Gastroesophageal sphincter (tissue), 4 donors: Measurements from ENCODE around the gene LDLRAD4. TPM values are rescaled to one million over a fixed set of nuclear protein-coding genes. Genes with fewer than 3 reads are reported as not detected.

Experiments
- ATAC-seq: fragments of 150-250 bp; one replicate; pipeline ENCODE4 v1.9.1; 2016; ENCODE audit warnings: mild to moderate bottlenecking, moderate library complexity
- H3K27ac ChIP-seq, 4 donors: fragments of 200-600 bp; sonication (generic) in 3 of 4; 1 replicate in 3 of 4; 2 replicates in 1 of 4; pipeline ENCODE4 v1.5.1; 2016 to 2019
- H3K27me3 ChIP-seq: fragments of 200-600 bp; sonication (generic); one replicate; pipeline ENCODE4 v1.5.1; 2019
- H3K36me3 ChIP-seq, 2 donors: fragments of 200-600 bp; sonication (generic); one replicate each; pipeline ENCODE4 v1.5.1; 2019; ENCODE audit warnings: control low read depth in 1 of 2
- H3K4me1 ChIP-seq, 3 donors: fragments of 200-600 bp; sonication (generic); 1 replicate in 2 of 3; 2 replicates in 1 of 3; pipeline ENCODE4 v1.5.1; 2016 to 2019; ENCODE audit warnings: control low read depth in 2 of 3
- H3K4me3 ChIP-seq, 2 donors: fragments of 200-600 bp; sonication (generic); one replicate each; pipeline ENCODE4 v1.5.1; 2019; ENCODE audit warnings: mild to moderate bottlenecking in 1 of 2, moderate library complexity in 1 of 2
- H3K9me3 ChIP-seq, 3 donors: fragments of 200-600 bp; sonication (generic); one replicate each; pipeline ENCODE4 v1.5.1; 2017 to 2019; ENCODE audit warnings: control low read depth in 2 of 3
- EP300 ChIP-seq: sonication (generic); formaldehyde crosslinking; IDR thresholded peaks from one replicate; pipeline ENCODE4 v1.6.1; 2017; ENCODE audit warnings: antibody characterized with exemption, mild to moderate bottlenecking
- POLR2A ChIP-seq, 2 donors: fragments of 450-650 bp; IDR thresholded peaks; one replicate each; pipeline ENCODE4 v1.6.1; 2017; ENCODE audit warnings: antibody characterized with exemption in 2 of 2, mild to moderate bottlenecking in 2 of 2, moderate library complexity in 1 of 2
- POLR2AphosphoS5 ChIP-seq: sonication (generic); formaldehyde crosslinking; IDR thresholded peaks from one replicate; pipeline ENCODE4 v1.6.1; 2017; ENCODE audit warnings: antibody characterized with exemption
- WGBS, 2 donors: methylation state at CpG; one replicate each; pipeline ENCODE4 v1.1.5; 2018; ENCODE audit warnings: low coverage in 1 of 2; 5-methylcytosine and 5-hydroxymethylcytosine counted together
- total RNA-seq, 4 donors: library from RNA; depleted of rRNA; stranded (reverse); fragments of >200 nt; gene quantifications; one replicate each; pipeline ENCODE4 v1.1.0, GENCODE V29; 2016
- TF ChIP-seq, protein P1 (sequence below), 4 experiments: fragments of 200-600 bp in 2 of 4; fragments of 450-650 bp in 2 of 4; sonication (generic) in 1 of 4; IDR thresholded peaks; one replicate each; pipeline ENCODE4 v1.5.1; 2017 to 2019; ENCODE audit warnings: antibody characterized with exemption in 4 of 4, mild to moderate bottlenecking in 2 of 4, moderate library complexity in 2 of 4

The LDLRAD4 gene
- total RNA-seq, 4 donors from 2014 or later, result 28.1 to 85.9 (median 55.2) TPM

DNA sequence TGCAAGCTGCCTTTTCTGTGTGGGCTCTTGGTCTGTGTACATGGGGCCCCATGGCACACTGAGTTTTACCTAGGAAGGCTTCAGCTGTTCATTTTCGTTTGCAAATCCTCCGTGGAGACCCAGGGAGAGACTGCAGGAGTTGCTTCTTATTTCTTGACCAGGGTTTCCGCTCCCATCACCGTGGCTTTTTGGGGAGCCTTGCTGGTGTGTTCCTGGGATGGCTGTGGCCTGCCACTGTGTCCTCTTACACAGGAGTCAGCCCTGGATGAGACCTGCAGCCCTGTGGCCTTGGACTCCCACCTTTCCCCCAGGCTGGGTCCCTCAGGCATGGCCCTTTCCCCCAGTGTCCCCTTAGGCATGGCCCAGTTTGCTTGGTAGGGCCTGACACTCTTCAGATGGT, 370.8 kb downstream of the LDLRAD4 start:
- 95% methylated on average over 3 of the region's 4 CpGs; no CpG with 5 or more reads in 1 of the 2 donors for WGBS, 2 donors
- ATAC-seq, result no peak
- TF ChIP-seq, protein P1, sequence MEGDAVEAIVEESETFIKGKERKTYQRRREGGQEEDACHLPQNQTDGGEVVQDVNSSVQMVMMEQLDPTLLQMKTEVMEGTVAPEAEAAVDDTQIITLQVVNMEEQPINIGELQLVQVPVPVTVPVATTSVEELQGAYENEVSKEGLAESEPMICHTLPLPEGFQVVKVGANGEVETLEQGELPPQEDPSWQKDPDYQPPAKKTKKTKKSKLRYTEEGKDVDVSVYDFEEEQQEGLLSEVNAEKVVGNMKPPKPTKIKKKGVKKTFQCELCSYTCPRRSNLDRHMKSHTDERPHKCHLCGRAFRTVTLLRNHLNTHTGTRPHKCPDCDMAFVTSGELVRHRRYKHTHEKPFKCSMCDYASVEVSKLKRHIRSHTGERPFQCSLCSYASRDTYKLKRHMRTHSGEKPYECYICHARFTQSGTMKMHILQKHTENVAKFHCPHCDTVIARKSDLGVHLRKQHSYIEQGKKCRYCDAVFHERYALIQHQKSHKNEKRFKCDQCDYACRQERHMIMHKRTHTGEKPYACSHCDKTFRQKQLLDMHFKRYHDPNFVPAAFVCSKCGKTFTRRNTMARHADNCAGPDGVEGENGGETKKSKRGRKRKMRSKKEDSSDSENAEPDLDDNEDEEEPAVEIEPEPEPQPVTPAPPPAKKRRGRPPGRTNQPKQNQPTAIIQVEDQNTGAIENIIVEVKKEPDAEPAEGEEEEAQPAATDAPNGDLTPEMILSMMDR (IDR thresholded peaks at IDR 0.05), result no peak
- TF ChIP-seq POLR2A (IDR thresholded peaks at IDR 0.05), result no peak
- no peak for TF ChIP-seq EP300
- TF ChIP-seq POLR2AphosphoS5, result no peak
- no peaks in the 10 kb centered on the region for H3K36me3 ChIP-seq
- no peaks in the 10 kb centered on the region for H3K9me3 ChIP-seq
- H3K27me3 ChIP-seq, result no peaks in the 10 kb centered on the region
- no peak overlapping the region for H3K27ac ChIP-seq
- no peak overlapping the region for H3K4me3 ChIP-seq
- peaks cover 0 to 15% (median 0%) of the 10 kb centered on the region in 3 donors for H3K4me1 ChIP-seq

DNA sequence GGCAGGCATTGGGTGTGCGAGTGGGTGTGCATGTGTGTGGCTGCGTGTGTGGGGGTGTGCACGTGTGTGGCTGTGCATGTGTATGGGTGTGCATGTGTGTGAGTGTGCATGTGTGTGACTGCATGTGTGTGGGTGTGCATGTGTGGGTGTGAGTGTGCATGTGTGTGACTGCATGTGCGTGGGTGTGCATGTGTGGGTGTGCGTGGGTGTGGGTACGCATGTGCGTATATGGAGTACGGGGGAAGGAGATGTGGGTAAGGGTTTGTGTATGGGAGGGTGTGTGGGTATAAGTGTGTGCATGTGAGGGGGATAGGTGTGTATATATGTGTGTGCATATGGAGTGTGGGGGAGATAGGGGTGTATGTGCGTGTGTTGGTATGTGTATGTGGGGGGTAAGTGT, 371.4 kb downstream of the LDLRAD4 start:
- H3K27ac ChIP-seq, result no peak overlapping the region
- 85 to 87% methylated on average over 9 of the region's 9 CpGs for WGBS, 2 donors
- peaks cover 0 to 8% (median 0%) of the 10 kb centered on the region in 3 donors for H3K4me1 ChIP-seq
- H3K27me3 ChIP-seq, result no peaks in the 10 kb centered on the region
- ATAC-seq, result no peak
- no peaks in the 10 kb centered on the region for H3K36me3 ChIP-seq
- H3K4me3 ChIP-seq, result no peak overlapping the region
- no peaks in the 10 kb centered on the region for H3K9me3 ChIP-seq
- TF ChIP-seq POLR2A (IDR thresholded peaks at IDR 0.05) (no peak), POLR2AphosphoS5 (no peak), EP300 (no peak)
- TF ChIP-seq, protein P1 (IDR thresholded peaks at IDR 0.05), result no peak

DNA sequence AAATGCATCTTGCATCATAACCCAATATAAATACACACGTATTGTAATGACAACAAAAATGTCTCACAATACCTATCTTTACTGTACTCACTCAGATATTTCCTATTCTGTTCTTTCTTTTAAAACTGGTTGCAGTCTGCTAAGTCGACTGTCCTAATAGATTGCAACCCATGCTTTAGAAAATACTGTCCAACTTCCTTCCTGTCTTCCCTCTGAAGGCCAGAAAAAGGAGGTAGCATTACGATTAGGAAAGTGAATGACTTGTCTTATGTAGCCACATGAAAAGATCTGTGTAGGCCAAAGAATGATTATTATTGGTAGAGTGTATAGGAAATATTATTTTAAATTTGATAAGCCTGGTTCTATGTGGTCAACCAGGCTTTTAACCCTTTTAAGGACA, 373.7 kb downstream of the LDLRAD4 start:
- Histone ChIP-seq H3K27ac (no peak overlapping the region), H3K27me3 (no peaks in the 10 kb centered on the region), H3K4me3 (no peak overlapping the region), H3K9me3 (peaks cover 0 to 16% (median 3%) of the 10 kb centered on the region in 3 donors), H3K4me1 (no peaks in the 10 kb centered on the region), H3K36me3 (no peaks in the 10 kb centered on the region)
- WGBS, 2 donors, result 64 to 75% methylated on average over 3 of the region's 3 CpGs
- no peak for ATAC-seq
- TF ChIP-seq POLR2AphosphoS5 (no peak), EP300 (no peak), POLR2A (IDR thresholded peaks at IDR 0.05) (no peak)
- TF ChIP-seq, protein P1 (IDR thresholded peaks at IDR 0.05), result no peak

DNA sequence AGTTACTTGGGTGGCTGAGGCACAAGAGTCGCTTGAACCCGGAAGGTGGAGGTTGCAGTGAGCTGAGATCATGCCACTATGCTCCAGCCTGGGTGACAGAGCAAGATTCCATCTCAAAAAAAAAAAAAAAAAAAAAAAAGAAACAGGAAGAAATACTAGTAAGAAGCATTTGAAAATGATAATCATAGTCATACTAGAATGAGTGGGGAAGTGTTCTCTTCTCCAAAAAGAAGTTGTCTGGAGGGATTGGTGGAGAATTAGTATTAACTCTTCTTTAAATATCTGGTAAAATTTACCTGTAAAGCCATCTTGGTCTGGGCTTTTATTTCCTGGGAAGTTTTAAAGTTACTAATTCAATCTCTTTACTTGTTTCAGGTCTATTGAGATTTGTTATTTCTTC, 376.0 kb downstream of the LDLRAD4 start:
- H3K4me1 ChIP-seq, result no peaks in the 10 kb centered on the region
- H3K9me3 ChIP-seq, result peaks cover 0 to 26% (median 7%) of the 10 kb centered on the region in 3 donors
- no peak overlapping the region for H3K27ac ChIP-seq
- H3K36me3 ChIP-seq, result no peaks in the 10 kb centered on the region
- no peak for ATAC-seq
- H3K4me3 ChIP-seq, result no peak overlapping the region
- no peaks in the 10 kb centered on the region for H3K27me3 ChIP-seq
- TF ChIP-seq, protein P1 (IDR thresholded peaks at IDR 0.05), result no peak
- TF ChIP-seq EP300 (no peak), POLR2A (IDR thresholded peaks at IDR 0.05) (no peak), POLR2AphosphoS5 (no peak)
- WGBS, 2 donors, result no CpG with 5 or more reads among the region's 2 CpGs

DNA sequence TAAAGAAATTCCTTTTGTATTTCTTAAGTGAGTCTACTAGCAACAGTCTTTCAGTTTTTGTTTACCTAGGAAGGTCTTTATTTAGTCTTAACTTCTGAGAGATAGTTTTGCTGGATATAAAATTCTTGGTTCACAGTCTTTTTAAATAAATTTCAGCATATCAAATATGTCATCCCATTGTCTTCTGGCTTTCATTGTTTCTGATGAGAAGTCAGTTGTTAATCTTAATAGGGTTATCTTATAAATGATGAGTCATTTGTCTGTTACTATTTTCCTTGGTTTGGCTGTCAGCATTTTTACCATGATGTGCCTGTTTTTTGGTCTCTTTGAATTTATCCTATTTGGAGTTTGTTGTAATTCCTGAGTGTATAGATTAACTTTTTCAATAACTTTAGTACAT, 378.5 kb downstream of the LDLRAD4 start:
- Histone ChIP-seq H3K9me3 (peaks cover 0 to 26% (median 7%) of the 10 kb centered on the region in 3 donors), H3K4me3 (no peak overlapping the region), H3K27ac (no peak overlapping the region), H3K27me3 (no peaks in the 10 kb centered on the region), H3K36me3 (no peaks in the 10 kb centered on the region), H3K4me1 (no peaks in the 10 kb centered on the region)
- ATAC-seq, result no peak
- TF ChIP-seq POLR2AphosphoS5, result no peak
- no peak for TF ChIP-seq EP300
- TF ChIP-seq, protein P1 (IDR thresholded peaks at IDR 0.05), result no peak
- no peak for TF ChIP-seq POLR2A (IDR thresholded peaks at IDR 0.05)
